Karpas-422 (cell line): ENCODE measurements around the gene ADGRG6. TPM values are rescaled to one million over a fixed set of nuclear protein-coding genes. Genes with fewer than 3 reads are reported as not detected.
A peak's percentile ranks its signal among the peaks of the same experiment; 100 is the strongest.

Experiments
- DNase-seq: peaks from one replicate; pipeline ENCODE4 v3.0.0-alpha.2; 2015
- H2AFZ ChIP-seq: fragments of 200-600 bp; sonication (generic); 2 replicates; pipeline ENCODE4 v1.6.1; 2014; ENCODE audit warnings: antibody characterized with exemption, low read length, mixed read lengths
- H3K27ac ChIP-seq: fragments of 200-600 bp; sonication (generic); 2 replicates; pipeline ENCODE4 v1.5.1; 2014; ENCODE audit warnings: mild to moderate bottlenecking, low read length, moderate library complexity
- H3K27me3 ChIP-seq: fragments of 200-600 bp; sonication (generic); 2 replicates; pipeline ENCODE4 v1.6.1; 2014; ENCODE audit warnings: low read length, mixed read lengths
- H3K36me3 ChIP-seq: fragments of 200-600 bp; sonication (generic); 2 replicates; pipeline ENCODE4 v1.6.1; 2014; ENCODE audit warnings: low read length, mixed read lengths; ENCODE audit not compliant: insufficient read depth
- H3K4me1 ChIP-seq: fragments of 200-600 bp; sonication (generic); 2 replicates; pipeline ENCODE4 v1.6.1; 2014; ENCODE audit warnings: mild to moderate bottlenecking, low read length, mixed read lengths
- H3K4me2 ChIP-seq: fragments of 200-600 bp; sonication (generic); 2 replicates; pipeline ENCODE4 v1.6.1; 2014; ENCODE audit warnings: low read length, low read depth, mild to moderate bottlenecking; ENCODE audit not compliant: poor library complexity, severe bottlenecking
- H3K4me3 ChIP-seq: fragments of 200-600 bp; sonication (generic); 2 replicates; pipeline ENCODE4 v1.5.1; 2014; ENCODE audit warnings: mild to moderate bottlenecking, antibody characterized with exemption, low read length, mixed read lengths
- H3K79me2 ChIP-seq: fragments of 200-600 bp; sonication (generic); 2 replicates; pipeline ENCODE4 v1.6.1; 2014; ENCODE audit warnings: mild to moderate bottlenecking, low read length, mixed read lengths
- H3K9ac ChIP-seq: fragments of 200-600 bp; sonication (generic); 2 replicates; pipeline ENCODE4 v1.6.0; 2014; ENCODE audit warnings: low read length
- H3K9me2 ChIP-seq: fragments of 200-600 bp; sonication (generic), shearing (Covaris generic); replicated peaks from 2 replicates; pipeline ENCODE4 v1.6.0; 2014; ENCODE audit warnings: mild to moderate bottlenecking, low read length, moderate library complexity; ENCODE audit not compliant: insufficient read depth
- H3K9me3 ChIP-seq: fragments of 300-700, 200-600 bp; sonication (generic); 2 replicates; pipeline ENCODE4 v1.6.1; 2014; ENCODE audit warnings: low read length, mixed read lengths
- H4K20me1 ChIP-seq: fragments of 200-600 bp; sonication (generic); 2 replicates; pipeline ENCODE4 v1.6.1; 2014; ENCODE audit warnings: mild to moderate bottlenecking, antibody characterized with exemption, low read length, low read depth; ENCODE audit not compliant: insufficient read depth
- total RNA-seq: library from RNA; depleted of rRNA; stranded (reverse); fragments of >200 nt; shearing (Covaris generic); gene quantifications from 2 replicates; pipeline ENCODE4 v1.2.3, GENCODE V29; 2014; ENCODE audit warnings: low replicate concordance

ADGRG6 gene
- total RNA-seq, 1 experiment from 2014 or later = not detected

DNA sequence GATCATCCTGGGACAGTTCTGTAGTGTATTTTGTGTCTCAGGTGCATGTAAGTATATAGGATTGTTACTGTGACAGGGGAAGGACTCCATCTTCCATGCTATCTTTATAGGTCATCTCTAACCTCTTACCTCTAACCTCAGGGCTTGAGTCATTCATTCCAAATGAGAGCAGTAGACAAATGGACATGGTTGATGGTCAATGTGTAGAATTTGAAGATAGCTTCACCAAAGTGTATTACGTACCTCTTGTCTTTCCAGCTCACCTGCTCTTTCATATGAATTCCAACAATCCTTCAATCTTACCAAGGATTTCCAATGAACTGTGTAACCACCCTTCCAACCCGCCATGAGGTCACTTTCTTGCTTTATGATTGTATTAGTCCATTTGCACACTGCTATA is 8.7 kb upstream of the ADGRG6 start:
- no peaks in the 10 kb centered on the region for H3K27me3 ChIP-seq
- no peak overlapping the region for H2AFZ ChIP-seq

DNA sequence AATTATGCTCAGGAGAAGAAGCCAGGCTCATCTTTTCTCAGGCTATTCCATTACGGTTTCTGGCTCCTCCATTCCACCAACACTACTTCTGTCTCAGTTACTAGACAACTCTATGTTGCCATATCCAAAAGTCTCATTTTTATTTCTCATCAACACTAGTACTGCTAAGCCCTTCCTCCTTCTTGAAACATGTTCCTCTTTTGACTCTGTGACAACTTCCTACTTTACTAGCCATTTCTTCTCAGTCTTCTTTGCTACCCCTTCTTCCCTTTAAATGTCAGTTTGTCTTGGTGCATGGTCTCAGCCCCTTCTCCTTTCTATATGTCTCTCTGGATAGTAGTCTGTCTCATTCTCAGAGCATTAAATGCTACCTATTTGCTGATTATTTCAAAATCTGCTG is 7.1 kb upstream of the ADGRG6 start:
- Histone ChIP-seq H2AFZ (peak overlapping the region; percentile 18; the same call in 1 of the 2 replicates), H3K9me3 (no peaks in the 10 kb centered on the region), H3K9me2 (no peaks in the 10 kb centered on the region; the same call in 1 of the 2 replicates), H3K4me3 (no peak overlapping the region), H4K20me1 (no peaks in the 10 kb centered on the region), H3K36me3 (no peaks in the 10 kb centered on the region), H3K4me2 (no peak overlapping the region), H3K27ac (no peak overlapping the region), H3K4me1 (no peaks in the 10 kb centered on the region), H3K27me3 (no peaks in the 10 kb centered on the region), H3K9ac (no peak overlapping the region), H3K79me2 (no peaks in the 10 kb centered on the region)
- DNase-seq = no peak

More for the DNA sequence above, 8.7 kb upstream of the ADGRG6 start:
- Histone ChIP-seq H3K9ac (no peak overlapping the region), H3K4me1 (no peaks in the 10 kb centered on the region), H3K4me3 (no peak overlapping the region), H3K4me2 (no peak overlapping the region), H3K27ac (no peak overlapping the region), H3K79me2 (no peaks in the 10 kb centered on the region), H3K36me3 (no peaks in the 10 kb centered on the region), H4K20me1 (no peaks in the 10 kb centered on the region), H3K9me2 (no peaks in the 10 kb centered on the region; the same call in 1 of the 2 replicates), H3K9me3 (no peaks in the 10 kb centered on the region)
- DNase-seq = no peak

- no peaks in the 10 kb centered on the region for H3K36me3 ChIP-seq
- no peaks in the 10 kb centered on the region; the same call in 1 of the 2 replicates for H3K9me2 ChIP-seq
- DNase-seq = no peak
- H3K4me2 ChIP-seq = no peak overlapping the region
- no peak overlapping the region for H3K27ac ChIP-seq
- no peaks in the 10 kb centered on the region for H3K79me2 ChIP-seq
- H3K9ac ChIP-seq = no peak overlapping the region
- H4K20me1 ChIP-seq = no peaks in the 10 kb centered on the region
- no peak overlapping the region for H3K4me3 ChIP-seq
- H3K27me3 ChIP-seq = no peaks in the 10 kb centered on the region
- no peaks in the 10 kb centered on the region for H3K9me3 ChIP-seq
- no peak overlapping the region for H2AFZ ChIP-seq
- H3K4me1 ChIP-seq = no peaks in the 10 kb centered on the region
These were observed 4.7 kb upstream of the ADGRG6 start for GRCh38 chr6:142296975-142297604.

DNA sequence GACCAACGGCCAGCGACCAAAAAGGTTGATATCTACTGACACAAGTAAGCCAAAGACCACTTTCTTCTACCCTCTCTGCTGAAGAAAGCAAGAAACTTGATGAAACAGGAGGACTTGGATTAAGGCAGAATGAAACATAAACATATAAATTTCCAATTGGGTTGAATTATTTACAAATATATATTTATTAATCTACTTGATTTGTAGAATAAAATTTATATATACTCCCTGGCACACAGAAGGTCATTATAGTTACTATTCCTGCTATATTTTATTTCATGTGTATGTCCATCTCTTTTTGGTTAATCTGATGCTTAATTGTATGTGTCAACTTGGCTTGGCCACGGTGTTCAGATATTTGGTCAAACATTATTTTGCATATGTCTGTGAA is 4.2 kb upstream of the ADGRG6 start:
- no peak overlapping the region for H3K9ac ChIP-seq
- H3K27me3 ChIP-seq = no peaks in the 10 kb centered on the region
- H2AFZ ChIP-seq = no peak overlapping the region
- no peak overlapping the region for H3K4me3 ChIP-seq
- no peak overlapping the region for H3K4me2 ChIP-seq
- no peaks in the 10 kb centered on the region for H3K9me3 ChIP-seq
- DNase-seq = no peak
- H3K9me2 ChIP-seq = no peaks in the 10 kb centered on the region; the same call in 1 of the 2 replicates
- no peaks in the 10 kb centered on the region for H4K20me1 ChIP-seq
- H3K79me2 ChIP-seq = no peaks in the 10 kb centered on the region
- no peaks in the 10 kb centered on the region for H3K36me3 ChIP-seq
- no peak overlapping the region for H3K27ac ChIP-seq
- no peaks in the 10 kb centered on the region for H3K4me1 ChIP-seq

DNA sequence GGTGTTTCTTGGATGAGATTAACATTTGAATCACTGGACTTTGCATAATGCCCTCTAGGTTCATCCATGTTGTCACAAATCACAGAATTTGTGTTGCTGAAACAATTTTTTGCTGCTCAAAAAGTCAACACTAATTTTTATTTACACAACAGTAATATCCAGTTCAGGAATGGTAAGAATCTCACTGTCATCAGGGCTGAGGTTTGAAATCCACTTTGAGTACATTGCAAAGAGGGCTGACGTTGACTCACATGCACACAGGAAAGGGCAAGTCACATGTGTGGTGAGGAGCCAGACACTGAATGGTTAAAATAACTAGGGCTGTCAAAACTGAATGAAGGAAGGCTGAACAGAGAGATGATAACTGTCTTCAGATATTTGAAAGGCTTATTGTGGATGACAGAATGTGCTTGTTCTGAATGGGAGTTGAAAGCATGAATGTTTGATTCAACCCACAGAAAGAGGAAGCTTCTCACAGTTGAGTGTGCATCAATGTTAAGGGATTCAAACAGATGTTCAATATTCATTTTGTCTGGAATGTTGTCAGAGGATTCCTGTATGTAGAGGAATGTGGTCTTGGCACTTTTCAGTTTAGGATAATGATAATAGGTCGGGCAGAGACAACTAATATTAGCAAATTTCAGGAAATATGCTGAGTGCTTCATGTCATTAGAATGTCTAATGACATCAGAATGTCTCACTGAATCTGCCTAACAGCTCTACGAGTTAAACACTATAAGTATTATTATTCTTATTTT is 3.6 kb upstream of the ADGRG6 start:
- H3K4me1 ChIP-seq = no peaks in the 10 kb centered on the region
- H3K27ac ChIP-seq = no peak overlapping the region
- no peaks in the 10 kb centered on the region for H3K36me3 ChIP-seq
- no peaks in the 10 kb centered on the region for H3K9me3 ChIP-seq
- no peak overlapping the region for H2AFZ ChIP-seq
- H3K9ac ChIP-seq = no peak overlapping the region
- no peaks in the 10 kb centered on the region for H4K20me1 ChIP-seq
- no peaks in the 10 kb centered on the region; the same call in 1 of the 2 replicates for H3K9me2 ChIP-seq
- no peak overlapping the region for H3K4me2 ChIP-seq
- no peak for DNase-seq
- H3K79me2 ChIP-seq = no peaks in the 10 kb centered on the region
- H3K4me3 ChIP-seq = no peak overlapping the region
- no peaks in the 10 kb centered on the region for H3K27me3 ChIP-seq

DNA sequence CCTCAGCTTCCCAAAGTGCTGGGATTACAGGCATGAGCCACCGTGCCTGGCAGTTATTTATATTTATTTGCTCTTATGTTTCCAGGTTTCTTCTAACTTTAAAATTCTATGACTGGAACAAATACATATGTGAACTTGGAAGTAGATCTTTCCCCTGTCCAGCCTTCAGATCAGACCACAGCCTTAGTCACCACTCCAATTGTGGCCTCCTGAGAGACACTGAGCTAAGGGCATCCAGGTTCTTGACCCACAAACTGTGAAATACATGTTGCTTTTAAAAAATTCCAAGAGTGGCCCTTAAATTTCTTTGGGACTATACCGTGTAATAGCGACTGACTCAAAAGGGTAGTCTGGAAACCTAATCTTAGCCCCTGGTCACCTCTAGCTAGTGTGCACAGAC is 1.5 kb upstream of the ADGRG6 start:
- no peak overlapping the region for H2AFZ ChIP-seq
- H4K20me1 ChIP-seq = no peaks in the 10 kb centered on the region
- H3K9ac ChIP-seq = no peak overlapping the region
- no peaks in the 10 kb centered on the region for H3K4me1 ChIP-seq
- H3K9me3 ChIP-seq = no peaks in the 10 kb centered on the region
- H3K4me2 ChIP-seq = no peak overlapping the region
- no peak overlapping the region for H3K4me3 ChIP-seq
- H3K9me2 ChIP-seq = no peaks in the 10 kb centered on the region
- H3K79me2 ChIP-seq = no peaks in the 10 kb centered on the region
- no peak overlapping the region for H3K27ac ChIP-seq
- H3K27me3 ChIP-seq = no peaks in the 10 kb centered on the region
- DNase-seq = no peak
- H3K36me3 ChIP-seq = no peaks in the 10 kb centered on the region

DNA sequence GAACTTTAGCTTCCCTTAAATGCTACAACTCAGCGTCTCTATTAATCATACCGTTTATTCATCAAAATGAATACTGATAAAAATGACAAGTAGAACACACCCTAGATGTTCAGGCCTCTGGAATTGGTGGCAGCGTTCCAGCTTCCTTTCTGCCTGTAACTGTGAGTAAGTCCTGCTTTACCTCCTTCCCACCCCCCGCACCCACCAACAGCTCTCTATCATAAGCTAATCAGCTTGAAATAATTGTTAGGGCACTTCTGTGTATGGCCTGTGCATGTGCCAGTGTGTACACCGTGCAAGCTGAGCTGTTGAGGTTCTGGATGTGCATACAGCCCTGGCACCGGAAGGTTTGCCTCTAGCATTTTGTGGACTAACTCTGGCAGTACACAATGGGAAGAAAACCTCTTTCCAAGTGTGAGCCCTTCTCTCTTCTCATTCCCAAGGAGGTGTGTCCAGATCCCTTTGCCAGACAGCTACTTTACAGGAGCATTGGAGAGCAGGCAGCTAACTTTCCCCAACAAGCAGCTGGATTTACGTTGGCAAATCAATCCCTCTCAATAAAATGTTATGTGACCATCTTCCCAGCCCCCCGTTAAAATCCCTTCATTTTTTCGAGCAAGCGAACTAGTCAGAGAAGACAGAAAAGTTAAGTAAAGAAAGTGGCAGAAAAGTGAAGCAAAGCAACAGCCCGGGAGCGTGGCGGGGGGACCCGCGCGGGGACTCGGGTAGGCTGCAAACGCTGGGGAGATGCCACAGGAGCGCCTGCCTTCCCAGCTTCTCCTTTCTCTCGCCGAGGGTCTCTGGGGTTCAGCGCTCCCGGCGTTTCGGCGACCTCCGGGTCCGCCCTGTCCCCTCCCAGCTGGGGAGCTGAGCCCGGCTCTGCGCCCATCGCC is 803 bp upstream of the ADGRG6 start:
- Histone ChIP-seq H3K79me2 (no peaks in the 10 kb centered on the region), H3K4me2 (no peak overlapping the region), H3K9ac (no peak overlapping the region), H3K9me2 (no peaks in the 10 kb centered on the region), H3K27me3 (no peaks in the 10 kb centered on the region), H3K36me3 (no peaks in the 10 kb centered on the region), H4K20me1 (no peaks in the 10 kb centered on the region), H3K4me3 (no peak overlapping the region), H3K4me1 (no peaks in the 10 kb centered on the region), H2AFZ (no peak overlapping the region), H3K9me3 (no peaks in the 10 kb centered on the region), H3K27ac (no peak overlapping the region)
- DNase-seq = no peak
